H9 (cell line): ENCODE results near the gene ITPKB. TPM values are rescaled to one million over a fixed set of nuclear protein-coding genes. Genes with fewer than 3 reads are reported as not detected.
"Not testable (repeated sequence)": the region's sequence is repeated elsewhere in the genome, so short reads cannot be mapped to it uniquely, and the experiment has no call there.

ENCODE experiments used
- DNase-seq: peaks from one replicate; pipeline ENCODE4 v3.0.0-alpha.2; 2017
- H2AFZ ChIP-seq: one replicate; pipeline ENCODE4 v1.6.1; 2013; ENCODE audit warnings: mild to moderate bottlenecking, low read length, control low read depth, moderate library complexity
- H2AK5ac ChIP-seq: 2 replicates; pipeline ENCODE4 v1.6.1; 2013; ENCODE audit warnings: low read length, control low read depth, mixed read lengths; ENCODE audit not compliant: insufficient read length
- H2BK120ac ChIP-seq: one replicate; pipeline ENCODE4 v1.6.1; 2013; ENCODE audit warnings: low read depth, mild to moderate bottlenecking, low read length, control low read depth, inconsistent platforms; ENCODE audit not compliant: poor library complexity, severe bottlenecking
- H2BK12ac ChIP-seq: 2 replicates; pipeline ENCODE4 v1.6.1; 2013; ENCODE audit warnings: low read length, control low read depth, mixed read lengths, low read depth; ENCODE audit not compliant: insufficient read length
- H2BK15ac ChIP-seq: 2 replicates; pipeline ENCODE4 v1.6.1; 2013; ENCODE audit warnings: low read depth, low read length, control low read depth
- H2BK20ac ChIP-seq: one replicate; pipeline ENCODE4 v1.6.1; 2013; ENCODE audit warnings: low read depth, mild to moderate bottlenecking, low read length, control low read depth, inconsistent platforms; ENCODE audit not compliant: poor library complexity, severe bottlenecking
- H2BK5ac ChIP-seq: 2 replicates; pipeline ENCODE4 v1.6.1; 2013; ENCODE audit warnings: low read length, control low read depth, mixed read lengths; ENCODE audit not compliant: insufficient read length
- H3K14ac ChIP-seq: 2 replicates; pipeline ENCODE4 v1.6.1; 2013; ENCODE audit warnings: low read length, control low read depth; ENCODE audit not compliant: insufficient read depth
- H3K18ac ChIP-seq: 2 replicates; pipeline ENCODE4 v1.6.1; 2013; ENCODE audit warnings: low read depth, mild to moderate bottlenecking, mixed read lengths, low read length, control low read depth; ENCODE audit not compliant: insufficient read length
- H3K23ac ChIP-seq: 2 replicates; pipeline ENCODE4 v1.6.1; 2013; ENCODE audit warnings: low read length, control low read depth, mixed read lengths, low read depth; ENCODE audit not compliant: insufficient read length
- H3K23me2 ChIP-seq: 2 replicates; pipeline ENCODE4 v1.6.1; 2013; ENCODE audit warnings: low read depth, mild to moderate bottlenecking, mixed read lengths, low read length, control low read depth; ENCODE audit not compliant: insufficient read length, poor library complexity, severe bottlenecking
- H3K27ac ChIP-seq: 2 replicates; pipeline ENCODE4 v1.5.1; 2013; ENCODE audit warnings: low read length, control low read depth, mixed read lengths, low read depth; ENCODE audit not compliant: insufficient read length
- H3K27me3 ChIP-seq: 2 replicates; pipeline ENCODE4 v1.6.1; 2013; ENCODE audit warnings: low read length, control low read depth, inconsistent platforms; ENCODE audit not compliant: insufficient read depth
- H3K4ac ChIP-seq: 2 replicates; pipeline ENCODE4 v1.6.1; 2013; ENCODE audit warnings: low read depth, mild to moderate bottlenecking, control low read depth, inconsistent platforms, low read length, moderate library complexity
- H3K4me1 ChIP-seq: 2 replicates; pipeline ENCODE4 v1.6.1; 2013; ENCODE audit warnings: low read length, control low read depth, inconsistent platforms; ENCODE audit not compliant: insufficient read depth
- H3K4me2 ChIP-seq: 2 replicates; pipeline ENCODE4 v1.6.1; 2013; ENCODE audit warnings: low read length, control low read depth, mixed read lengths; ENCODE audit not compliant: insufficient read length, insufficient read depth
- H3K56ac ChIP-seq: 2 replicates; pipeline ENCODE4 v1.6.1; 2013; ENCODE audit warnings: low read depth, mild to moderate bottlenecking, mixed read lengths, low read length, control low read depth; ENCODE audit not compliant: insufficient read length
- H3K79me1 ChIP-seq: 2 replicates; pipeline ENCODE4 v1.6.1; 2013; ENCODE audit warnings: low read depth, mild to moderate bottlenecking, moderate library complexity, low read length, control low read depth, inconsistent platforms; ENCODE audit not compliant: insufficient read depth, poor library complexity, severe bottlenecking
- H3K79me2 ChIP-seq: 2 replicates; pipeline ENCODE4 v1.6.1; 2013; ENCODE audit warnings: low read length, control low read depth, inconsistent platforms; ENCODE audit not compliant: insufficient read depth
- H3K9ac ChIP-seq: 2 replicates; pipeline ENCODE4 v1.6.1; 2013; ENCODE audit warnings: low read length, control low read depth, mixed read lengths; ENCODE audit not compliant: insufficient read length; ENCODE audit errors: extremely low read depth
- H3K9me3 ChIP-seq: one replicate; pipeline ENCODE4 v1.6.1; 2013; ENCODE audit warnings: low read depth, low read length, inconsistent platforms; ENCODE audit not compliant: control insufficient read depth
- H3T11ph ChIP-seq: one replicate; pipeline ENCODE4 v1.6.1; 2013; ENCODE audit warnings: mild to moderate bottlenecking, low read length, control low read depth, inconsistent platforms
- H4K20me1 ChIP-seq: one replicate; pipeline ENCODE4 v1.6.1; 2013; ENCODE audit not compliant: control insufficient read depth, insufficient read length, insufficient read depth
- H4K5ac ChIP-seq: 2 replicates; pipeline ENCODE4 v1.6.1; 2013; ENCODE audit warnings: low read depth, mild to moderate bottlenecking, mixed read lengths, low read length, control low read depth; ENCODE audit not compliant: insufficient read length
- H4K8ac ChIP-seq: replicated peaks from 2 replicates; pipeline ENCODE4 v1.6.1; 2013; ENCODE audit warnings: low read length, control low read depth, mixed read lengths, low read depth; ENCODE audit not compliant: insufficient read length
- H4K91ac ChIP-seq: 2 replicates; pipeline ENCODE4 v1.6.1; 2013; ENCODE audit warnings: low read depth, mild to moderate bottlenecking, moderate library complexity, mixed read lengths, low read length, control low read depth; ENCODE audit not compliant: insufficient read length
- H3K27ac Mint-ChIP-seq, 3 experiments: 2 replicates in 2 of 3; 3 replicates in 1 of 3; pipeline ENCODE4 v1.8.0; 2020 to 2021; ENCODE audit warnings: mixed read lengths in 3 of 3, mild to moderate bottlenecking in 1 of 3, moderate library complexity in 1 of 3
- H3K27me3 Mint-ChIP-seq: 2 replicates; pipeline ENCODE4 v1.8.0; 2021; ENCODE audit warnings: low read depth, mild to moderate bottlenecking, moderate library complexity, mixed read lengths
- H3K36me3 Mint-ChIP-seq, 3 experiments: 2 replicates in 2 of 3; 3 replicates in 1 of 3; pipeline ENCODE4 v1.8.0; 2020 to 2021; ENCODE audit warnings: low read depth in 3 of 3, mixed read lengths in 3 of 3; ENCODE audit not compliant: insufficient read depth in 1 of 3
- H3K4me1 Mint-ChIP-seq, 2 experiments: 2 replicates each; pipeline ENCODE4 v1.8.0; 2020; ENCODE audit warnings: mixed read lengths in 2 of 2
- H3K4me3 Mint-ChIP-seq, 2 experiments: 2 replicates in 1 of 2; 3 replicates in 1 of 2; pipeline ENCODE4 v1.8.0; 2020 to 2021; ENCODE audit warnings: mild to moderate bottlenecking in 2 of 2, mixed read lengths in 2 of 2, moderate library complexity in 1 of 2
- H3K9me3 Mint-ChIP-seq, 2 experiments: 2 replicates in 1 of 2; 3 replicates in 1 of 2; pipeline ENCODE4 v1.8.0; 2020; ENCODE audit warnings: mild to moderate bottlenecking in 2 of 2, mixed read lengths in 2 of 2, moderate library complexity in 1 of 2
- CTCF ChIP-seq: fragments of 200-600 bp; sonication (generic); conservative IDR thresholded peaks from 3 replicates; pipeline ENCODE4 v1.8.0; 2021; ENCODE audit warnings: antibody characterized with exemption, mild to moderate bottlenecking
- WGBS: extraction: QIAGEN DNeasy Blood & Tissue Kit; methylation state at CpG from one replicate; pipeline ENCODE4 v1.1.7; 2013; ENCODE audit warnings: missing lambda C conversion rate, low lambda C conversion rate, mixed read lengths; ENCODE audit not compliant: insufficient read length; ENCODE audit errors: extremely low coverage; 5-methylcytosine and 5-hydroxymethylcytosine counted together
- total RNA-seq: library from RNA; stranded (reverse); gene quantifications from 2 replicates; pipeline ENCODE4 v1.2.1, GENCODE V29; 2021

Gene ITPKB
- total RNA-seq, 1 experiment from 2014 or later, result 3.8 TPM

GRCh38 chr1:226722240-226722900 is 16.7 kb downstream of the ITPKB start:
- Histone ChIP-seq H3K4me1 (peaks cover 24% of the 10 kb centered on the region; the same call in 1 of the 2 replicates), H4K20me1 (no peaks in the 10 kb centered on the region)
- no CpG with 5 or more reads among the region's 11 CpGs for WGBS

GRCh38 chr1:226720574-226720973 is 18.5 kb downstream of the ITPKB start:
- H3K9me3 Mint-ChIP-seq, H3K4ac ChIP-seq, H4K20me1 ChIP-seq, H3K56ac ChIP-seq, H2BK120ac ChIP-seq, H4K8ac ChIP-seq, H3K23me2 ChIP-seq, H3K18ac ChIP-seq, H4K5ac ChIP-seq, H3K4me3 Mint-ChIP-seq, H3K79me1 ChIP-seq, H3K23ac ChIP-seq, H3T11ph ChIP-seq, H3K27ac Mint-ChIP-seq, H2AFZ ChIP-seq, H3K4me2 ChIP-seq, DNase-seq, H3K9ac ChIP-seq, H3K36me3 Mint-ChIP-seq, H2BK5ac ChIP-seq, H3K27me3 ChIP-seq, H2BK20ac ChIP-seq, H3K9me3 ChIP-seq, H3K79me2 ChIP-seq, H4K91ac ChIP-seq, H2BK12ac ChIP-seq, H3K14ac ChIP-seq, H2AK5ac ChIP-seq, H2BK15ac ChIP-seq, H3K27me3 Mint-ChIP-seq, H3K27ac ChIP-seq: not testable (repeated sequence)
- H3K4me1 Mint-ChIP-seq, result peaks cover 36 to 38% of the 10 kb centered on the region in 2 experiments
- no CpG with 5 or more reads among the region's 13 CpGs for WGBS
- peaks cover 24% of the 10 kb centered on the region; the same call in 1 of the 2 replicates for H3K4me1 ChIP-seq

More at GRCh38 chr1:226722240-226722900, 16.7 kb downstream of the ITPKB start:
- Mint-ChIP-seq H3K27me3 (no peaks in the 10 kb centered on the region; the same call in none of the 2 replicates), H3K36me3 (no peaks in the 10 kb centered on the region; a peak in 1 of 7 replicates), H3K27ac (peak overlapping the region in 1 of 3 experiments; percentile 31; a peak in 1 of 7 replicates), H3K9me3 (no peaks in the 10 kb centered on the region), H3K4me3 (no peak overlapping the region), H3K4me1 (peaks cover 43 to 44% of the 10 kb centered on the region in 2 experiments)
- no peak for TF ChIP-seq CTCF
- H2BK120ac ChIP-seq, result no peak overlapping the region
- H4K91ac ChIP-seq, result peak overlapping the region; percentile 4
- no peaks in the 10 kb centered on the region for H3K27me3 ChIP-seq
- H3K9ac ChIP-seq, result no peak overlapping the region
- H3K4ac ChIP-seq, result no peak overlapping the region
- H2BK12ac ChIP-seq, result no peak overlapping the region
- H3K4me2 ChIP-seq, result no peak overlapping the region
- H4K8ac ChIP-seq, result no peak overlapping the region
- no peak overlapping the region for H3K56ac ChIP-seq
- no peak overlapping the region for H4K5ac ChIP-seq
- H2AFZ ChIP-seq, result no peak overlapping the region
- H3T11ph ChIP-seq, result no peak overlapping the region
- H2BK5ac ChIP-seq, result no peak overlapping the region
- H2BK20ac ChIP-seq, result no peak overlapping the region
- H2BK15ac ChIP-seq, result no peak overlapping the region
- no peaks in the 10 kb centered on the region for H3K23me2 ChIP-seq
- no peak overlapping the region for H3K14ac ChIP-seq
- no peak overlapping the region for H3K18ac ChIP-seq
- no peak overlapping the region for H3K23ac ChIP-seq
- no peak overlapping the region for H3K27ac ChIP-seq
- H3K79me2 ChIP-seq, result no peaks in the 10 kb centered on the region
- H2AK5ac ChIP-seq, result no peak overlapping the region
- H3K79me1 ChIP-seq, result no peaks in the 10 kb centered on the region
- DNase-seq, result no peak
- no peaks in the 10 kb centered on the region for H3K9me3 ChIP-seq
